GM13977 (cell line): Measurements from ENCODE around the gene TMEM11.

Source experiments
- DNase-seq: peaks from one replicate; pipeline ENCODE4 v3.0.0; 2012; ENCODE audit warnings: low spot score
- CTCF ChIP-seq: IDR thresholded peaks from 2 replicates; pipeline ENCODE4 v1.5.1; 2012; ENCODE audit warnings: mild to moderate bottlenecking, control low read depth; ENCODE audit not compliant: insufficient read depth; ENCODE audit errors: extremely low read depth, missing control alignments
- in situ Hi-C: fragments of 300-500 bp; cut with MboI; formaldehyde crosslinking; loops from one replicate; pipeline ENCODE4 v1.12.0; 2022; ENCODE audit warnings: low sequenced_read_pairs, low pct_unique_long_range_greater_than_20kb, mixed read lengths, inconsistent platforms; ENCODE audit not compliant: unreplicated experiment

Gene TMEM11

GRCh38 chr17:21217346-21217745 is 3.4 kb upstream of the TMEM11 start:
- no peak for TF ChIP-seq CTCF
- in situ Hi-C loops: no loop called here
- DNase-seq: no peak

DNA sequence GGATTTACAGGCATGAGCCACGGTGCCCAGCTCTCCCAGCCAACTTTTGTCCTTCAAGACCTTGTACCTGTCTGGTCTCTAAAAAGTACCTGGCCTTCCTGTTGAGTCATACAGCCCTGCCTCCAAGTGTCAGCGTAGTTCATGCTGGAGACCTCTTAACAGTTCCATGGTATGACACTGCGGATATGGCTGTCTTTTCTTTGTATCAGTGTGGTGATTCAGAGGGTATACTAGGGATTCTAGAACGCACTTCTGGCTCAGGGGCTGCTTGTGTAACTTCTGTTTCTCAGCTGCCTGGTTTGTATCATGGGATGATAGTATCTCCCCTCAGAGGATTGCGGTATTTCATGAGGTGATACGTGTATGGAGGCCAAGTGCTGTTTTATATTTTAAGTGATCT is 2.0 kb upstream of the TMEM11 start:
- in situ Hi-C loops: no loop called here
- no peak for TF ChIP-seq CTCF
- DNase-seq: no peak

- in situ Hi-C loops: no loop called here
- peak; percentile 53 for DNase-seq
- TF ChIP-seq CTCF: no peak
Measured at GRCh38 chr17:21214777-21215541, 998 bp upstream of the TMEM11 start.

DNA sequence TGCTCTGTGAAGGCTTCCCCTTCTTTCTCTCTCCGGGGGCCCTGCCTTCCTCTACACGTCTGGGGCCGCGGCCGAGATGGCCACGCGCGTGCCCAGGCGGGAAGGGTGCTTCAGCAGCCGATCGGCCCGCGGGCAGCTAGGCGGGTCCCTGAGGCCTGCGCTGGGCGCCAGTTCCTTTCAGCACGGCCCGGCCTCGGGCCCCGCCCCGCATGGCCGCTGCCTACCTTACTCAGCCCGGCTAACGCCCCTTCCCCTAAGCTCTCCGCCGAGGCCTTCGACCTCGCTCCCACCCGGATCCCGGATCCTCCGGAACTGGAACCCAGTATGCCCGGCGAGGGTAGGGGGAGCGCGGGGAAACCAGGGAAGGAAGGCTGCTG is 335 bp downstream of the TMEM11 start:
- in situ Hi-C loops: no loop called here
- DNase-seq: no peak
- TF ChIP-seq CTCF: no peak

DNA sequence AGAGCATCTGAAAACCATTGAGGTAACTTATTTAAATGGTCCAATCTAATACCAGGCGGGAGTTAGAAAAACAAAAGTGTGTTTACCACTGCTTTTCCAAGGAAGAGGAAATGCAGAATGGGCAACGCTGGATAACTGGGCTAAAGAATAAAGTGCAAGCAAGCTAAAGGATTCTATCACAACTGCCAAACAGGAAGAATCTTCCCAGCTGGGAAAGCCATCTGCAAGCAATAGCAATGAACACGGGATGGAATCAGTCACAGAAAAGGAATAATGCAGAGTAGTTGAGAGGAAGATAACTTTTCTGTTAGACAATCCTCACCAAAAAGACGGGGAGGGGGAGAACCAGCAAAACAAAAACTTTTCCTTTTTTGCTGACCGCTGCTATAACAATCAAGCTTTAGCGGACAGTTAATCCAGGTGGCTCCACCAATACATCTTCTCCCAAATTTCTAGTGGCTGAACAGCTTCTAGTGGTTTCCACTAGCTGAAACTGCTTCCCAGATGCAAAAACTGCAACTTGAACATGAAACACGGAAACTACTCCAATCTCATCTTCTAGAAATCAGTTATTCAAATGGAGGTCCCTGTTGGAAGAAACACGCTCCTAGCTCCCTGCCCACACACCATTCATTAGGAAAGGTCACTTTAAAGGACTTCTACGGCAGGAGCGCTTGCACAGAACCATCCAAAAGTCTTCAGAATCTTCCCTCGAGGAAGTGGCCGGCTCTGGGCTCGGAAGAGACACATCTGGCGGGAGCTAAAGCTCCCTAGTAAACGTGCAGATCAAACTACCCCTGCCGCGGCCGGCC is 929 bp downstream of the TMEM11 start:
- no peak for TF ChIP-seq CTCF
- no peak for DNase-seq
- in situ Hi-C loops: no loop called here

GRCh38 chr17:21211825-21212479 is 2.0 kb downstream of the TMEM11 start:
- in situ Hi-C loops: no loop called here
- no peak for DNase-seq
- no peak for TF ChIP-seq CTCF
